GM18868 (cell line): Measurements from ENCODE around the gene OSBPL3.

ENCODE experiments used
- ATAC-seq: cut with Tn5 transposase; IDR thresholded peaks from one replicate; pipeline ENCODE4 v1.9.1; 2021; ENCODE audit warnings: mild to moderate bottlenecking, moderate library complexity; ENCODE audit not compliant: unreplicated experiment

OSBPL3 gene

GRCh38 chr7:24748521-24748920, 231.5 kb downstream of the OSBPL3 start:
- ATAC-seq = no peak
